IPS-20b (cell line): ENCODE data around the gene SP8.
A peak's percentile ranks its signal among the peaks of the same experiment; 100 is the strongest.

Experiments
- H3K27ac ChIP-seq: one replicate; pipeline ENCODE4 v1.5.1; 2013; ENCODE audit warnings: low read length
- H3K27me3 ChIP-seq: 2 replicates; pipeline ENCODE4 v1.6.1; 2013; ENCODE audit warnings: mild to moderate bottlenecking, low read length, inconsistent platforms; ENCODE audit not compliant: insufficient read depth
- H3K36me3 ChIP-seq: 2 replicates; pipeline ENCODE4 v1.6.1; 2013; ENCODE audit warnings: low read depth, mild to moderate bottlenecking, inconsistent platforms, low read length, moderate library complexity; ENCODE audit not compliant: insufficient read depth
- H3K4me1 ChIP-seq: 2 replicates; pipeline ENCODE4 v1.6.1; 2013; ENCODE audit warnings: mild to moderate bottlenecking, control low read depth, inconsistent platforms, low read length, moderate library complexity; ENCODE audit not compliant: insufficient read depth
- H3K4me3 ChIP-seq: 2 replicates; pipeline ENCODE4 v1.5.1; 2013; ENCODE audit warnings: mild to moderate bottlenecking, low read length, inconsistent platforms
- H3K9ac ChIP-seq: 2 replicates; pipeline ENCODE4 v1.6.1; 2013; ENCODE audit warnings: low read depth, mild to moderate bottlenecking, inconsistent platforms, low read length, moderate library complexity
- H3K9me3 ChIP-seq: 2 replicates; pipeline ENCODE4 v1.6.1; 2013; ENCODE audit warnings: mild to moderate bottlenecking, low read depth, low read length, inconsistent platforms; ENCODE audit not compliant: insufficient read depth

SP8 gene

GRCh38 chr7:20783700-20784387, 2.8 kb downstream of the SP8 start:
- peaks cover 45% of the 10 kb centered on the region; the same call in 1 of the 2 replicates for H3K4me1 ChIP-seq
- H3K27ac ChIP-seq: peak overlapping the region; percentile 32
- H3K27me3 ChIP-seq: peaks cover 74% of the 10 kb centered on the region
- no peaks in the 10 kb centered on the region for H3K9me3 ChIP-seq
- H3K4me3 ChIP-seq: peak overlapping the region; percentile 88
- peak overlapping the region; percentile 75; the same call in 1 of the 2 replicates for H3K9ac ChIP-seq
- H3K36me3 ChIP-seq: no peaks in the 10 kb centered on the region

GRCh38 chr7:20783125-20783699, 3.5 kb downstream of the SP8 start:
- no peaks in the 10 kb centered on the region for H3K36me3 ChIP-seq
- no peaks in the 10 kb centered on the region for H3K9me3 ChIP-seq
- H3K4me1 ChIP-seq: peaks cover 38% of the 10 kb centered on the region; the same call in 1 of the 2 replicates
- peaks cover 74% of the 10 kb centered on the region for H3K27me3 ChIP-seq
- peak overlapping the region; percentile 88 for H3K4me3 ChIP-seq
- H3K9ac ChIP-seq: peak overlapping the region; percentile 75; the same call in 1 of the 2 replicates
- H3K27ac ChIP-seq: peak overlapping the region; percentile 32

- Histone ChIP-seq H3K4me1 (peaks cover 53% of the 10 kb centered on the region), H3K4me3 (peak overlapping the region; percentile 68; the same call in 1 of the 2 replicates), H3K27ac (no peak overlapping the region), H3K9me3 (no peaks in the 10 kb centered on the region), H3K27me3 (peaks cover 68% of the 10 kb centered on the region), H3K9ac (peak overlapping the region; percentile 42; the same call in 1 of the 2 replicates), H3K36me3 (no peaks in the 10 kb centered on the region)
Observed at GRCh38 chr7:20779041-20779440, 7.6 kb downstream of the SP8 start.

DNA sequence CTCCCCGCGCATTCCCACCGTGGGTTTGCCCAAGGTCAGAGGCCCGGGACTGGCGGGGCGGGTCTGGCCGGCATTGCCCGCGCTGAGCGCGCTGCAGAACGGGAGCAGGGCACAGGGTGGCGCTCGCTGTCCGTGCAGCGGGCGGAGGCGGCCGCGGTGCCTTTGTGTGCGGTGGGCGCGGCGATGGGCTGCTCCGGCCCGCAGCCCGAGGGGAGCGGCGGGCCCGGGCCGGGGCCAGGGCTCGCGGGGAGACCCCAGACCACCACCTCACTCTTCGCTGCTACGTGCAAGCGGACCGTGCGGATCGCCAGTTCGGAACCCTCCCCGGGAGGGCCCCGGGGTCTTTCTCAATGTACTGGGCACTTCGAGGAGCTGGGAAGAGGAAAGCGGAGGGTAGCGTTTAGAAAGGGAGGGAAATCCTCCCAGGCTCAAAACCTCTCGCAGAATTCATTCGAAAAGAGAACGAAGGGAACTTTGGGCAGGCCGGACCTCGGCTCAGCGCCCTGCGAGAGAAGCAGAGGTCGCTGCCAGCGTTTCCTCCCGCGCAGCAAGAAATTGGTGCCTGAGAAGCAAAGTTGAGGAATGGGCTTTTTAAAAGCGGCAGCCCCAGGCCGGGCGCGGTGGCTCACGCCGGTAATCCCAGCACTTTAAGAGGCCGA, 8.5 kb downstream of the SP8 start:
- H3K4me3 ChIP-seq: peak overlapping the region; percentile 68
- peaks cover 62% of the 10 kb centered on the region for H3K27me3 ChIP-seq
- H3K36me3 ChIP-seq: no peaks in the 10 kb centered on the region
- H3K4me1 ChIP-seq: peaks cover 53% of the 10 kb centered on the region
- H3K27ac ChIP-seq: no peak overlapping the region
- H3K9ac ChIP-seq: peak overlapping the region; percentile 81; the same call in 1 of the 2 replicates
- H3K9me3 ChIP-seq: no peaks in the 10 kb centered on the region

DNA sequence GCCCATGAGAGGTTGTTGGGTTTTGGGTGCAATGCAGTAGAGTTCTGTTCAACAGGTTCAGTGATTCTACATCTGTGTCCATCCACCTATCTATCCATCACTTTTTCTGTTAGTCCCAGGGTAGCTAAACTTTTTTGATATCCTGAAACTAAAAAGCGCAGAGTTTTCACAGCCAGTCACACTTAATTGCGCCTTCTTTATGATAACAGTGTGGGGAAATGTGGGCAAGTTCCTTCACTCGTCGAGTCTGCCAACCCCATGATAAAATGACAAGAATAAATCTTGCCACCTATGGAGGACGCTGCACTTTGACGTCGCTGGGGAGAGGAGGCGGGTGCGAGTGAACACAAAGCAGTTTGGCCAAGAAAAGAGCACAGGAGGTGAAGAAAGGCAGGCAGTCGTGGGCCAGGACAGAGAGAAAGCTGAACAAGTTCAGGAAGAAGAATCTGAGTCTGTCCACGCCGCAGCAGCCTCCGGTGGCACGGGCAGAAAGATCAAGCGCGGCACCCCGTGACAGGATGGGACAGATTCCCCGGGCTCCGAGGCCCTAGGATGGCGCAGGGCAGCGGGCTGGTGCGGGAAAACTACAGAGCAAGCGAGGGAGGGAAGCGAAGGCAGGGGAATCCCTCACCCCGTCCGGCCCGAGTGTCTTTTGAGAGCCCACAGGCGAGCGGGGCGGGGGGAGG, 9.2 kb downstream of the SP8 start:
- H3K4me3 ChIP-seq: peak overlapping the region; percentile 68
- no peak overlapping the region for H3K27ac ChIP-seq
- H3K9me3 ChIP-seq: no peaks in the 10 kb centered on the region
- H3K4me1 ChIP-seq: peaks cover 51% of the 10 kb centered on the region
- no peaks in the 10 kb centered on the region for H3K36me3 ChIP-seq
- H3K27me3 ChIP-seq: peaks cover 62% of the 10 kb centered on the region
- peak overlapping the region; percentile 35; the same call in 1 of the 2 replicates for H3K9ac ChIP-seq

GRCh38 chr7:20776942-20777341, 9.7 kb downstream of the SP8 start:
- Histone ChIP-seq H3K36me3 (no peaks in the 10 kb centered on the region), H3K9ac (peak overlapping the region; percentile 35; the same call in 1 of the 2 replicates), H3K4me3 (peak overlapping the region; percentile 68), H3K27me3 (peaks cover 62% of the 10 kb centered on the region), H3K9me3 (no peaks in the 10 kb centered on the region), H3K4me1 (peaks cover 45% of the 10 kb centered on the region), H3K27ac (no peak overlapping the region)

GRCh38 chr7:20776214-20776911, 10.3 kb downstream of the SP8 start:
- Histone ChIP-seq H3K36me3 (no peaks in the 10 kb centered on the region), H3K9me3 (no peaks in the 10 kb centered on the region), H3K27ac (no peak overlapping the region), H3K4me1 (peaks cover 40% of the 10 kb centered on the region), H3K9ac (peak overlapping the region; percentile 24; the same call in 1 of the 2 replicates), H3K4me3 (peak overlapping the region; percentile 68), H3K27me3 (peaks cover 62% of the 10 kb centered on the region)

GRCh38 chr7:20754001-20754400, 32.7 kb downstream of the SP8 start:
- Histone ChIP-seq H3K27ac (no peak overlapping the region), H3K9me3 (no peaks in the 10 kb centered on the region), H3K36me3 (no peaks in the 10 kb centered on the region), H3K9ac (no peak overlapping the region), H3K27me3 (no peaks in the 10 kb centered on the region), H3K4me1 (no peaks in the 10 kb centered on the region), H3K4me3 (no peak overlapping the region)

GRCh38 chr7:20749906-20750305, 36.8 kb downstream of the SP8 start:
- no peaks in the 10 kb centered on the region for H3K27me3 ChIP-seq
- no peaks in the 10 kb centered on the region for H3K9me3 ChIP-seq
- H3K4me1 ChIP-seq: peaks cover 3% of the 10 kb centered on the region
- H3K27ac ChIP-seq: no peak overlapping the region
- H3K4me3 ChIP-seq: no peak overlapping the region
- H3K9ac ChIP-seq: no peak overlapping the region
- no peaks in the 10 kb centered on the region for H3K36me3 ChIP-seq

GRCh38 chr7:20748853-20749252, 37.8 kb downstream of the SP8 start:
- no peaks in the 10 kb centered on the region for H3K27me3 ChIP-seq
- no peak overlapping the region for H3K4me3 ChIP-seq
- no peak overlapping the region for H3K9ac ChIP-seq
- no peak overlapping the region for H3K27ac ChIP-seq
- no peaks in the 10 kb centered on the region for H3K36me3 ChIP-seq
- peaks cover 3% of the 10 kb centered on the region for H3K4me1 ChIP-seq
- no peaks in the 10 kb centered on the region for H3K9me3 ChIP-seq

DNA sequence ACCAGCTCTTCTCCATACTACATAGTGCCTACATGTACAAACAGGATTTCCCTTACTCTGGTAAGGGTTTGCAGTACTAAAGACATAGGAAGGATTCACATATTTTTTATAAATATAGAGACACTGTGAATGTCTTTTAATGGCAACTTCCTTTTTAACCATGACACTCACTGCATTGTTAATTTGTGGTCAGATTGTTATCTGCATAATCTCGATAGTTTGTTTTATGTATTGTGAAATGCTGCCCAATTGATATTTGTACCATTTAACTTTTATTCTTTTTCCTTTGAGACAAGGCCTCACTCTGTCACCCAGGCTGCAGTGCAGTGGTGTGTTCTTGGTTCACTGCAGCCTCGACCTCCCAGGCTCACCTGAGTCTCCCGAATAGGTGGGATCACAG, 39.7 kb downstream of the SP8 start:
- no peak overlapping the region for H3K4me3 ChIP-seq
- no peaks in the 10 kb centered on the region for H3K27me3 ChIP-seq
- H3K27ac ChIP-seq: no peak overlapping the region
- H3K9ac ChIP-seq: no peak overlapping the region
- H3K4me1 ChIP-seq: peaks cover 3% of the 10 kb centered on the region
- H3K36me3 ChIP-seq: no peaks in the 10 kb centered on the region
- no peaks in the 10 kb centered on the region for H3K9me3 ChIP-seq
